Measurements from ENCODE around the gene SOST. TPM values are rescaled to one million over a fixed set of nuclear protein-coding genes. Genes with fewer than 3 reads are reported as not detected.

SOST gene
- total RNA-seq, 2 experiments from 2014 or later, result not detected

GRCh38 chr17:43778337-43779144 is 19.9 kb upstream of the SOST start, which contains the start of gene DUSP3:
TSS of gene DUSP3 (minus strand) at chr17:43778977. CDS start at chr17:43778924, 53 bp downstream.
- ChIA-PET CTCF (interaction anchor here (1.0 to 2.2 kb wide), 5 partner anchors 12 to 102 kb away, joined by 3 to 7 read pairs (median 3); no protein-coding TSS in a partner anchor), POLR2A (interaction anchor here (0.5 kb wide), 1 partner anchor 92 kb away, joined by 6 read pairs; no protein-coding TSS in a partner anchor)

- ChIA-PET POLR2A (no interaction called here), CTCF (interaction anchor here (0.6 to 2.4 kb wide), 5 partner anchors 8 to 80 kb away, joined by 3 to 8 read pairs (median 4); no protein-coding TSS in a partner anchor)
Observed at GRCh38 chr17:43774304-43775250, 16.0 kb upstream of the SOST start.

GRCh38 chr17:43772877-43773648 is 14.5 kb upstream of the SOST start:
- CTCF ChIA-PET, result interaction anchor here (0.7 to 2.4 kb wide), 4 partner anchors 10 to 1920 kb away, joined by 3 to 7 read pairs (median 4); no protein-coding TSS in a partner anchor

GRCh38 chr17:43771463-43771862 is 12.9 kb upstream of the SOST start:
- POLR2A ChIA-PET, result no interaction called here
- CTCF ChIA-PET, result interaction anchor here (0.7 kb wide), 1 partner anchor 75 kb away, joined by 3 read pairs; no protein-coding TSS in a partner anchor

More at GRCh38 chr17:43772877-43773648, 14.5 kb upstream of the SOST start:
- POLR2A ChIA-PET, result no interaction called here

GRCh38 chr17:43770957-43771356 is 12.4 kb upstream of the SOST start:
- CTCF ChIA-PET, result no interaction called here
- POLR2A ChIA-PET, result no interaction called here

- ChIA-PET POLR2A (no interaction called here), CTCF (no interaction called here)
Observed at GRCh38 chr17:43769859-43770258, 11.3 kb upstream of the SOST start.

GRCh38 chr17:43769426-43769825 is 10.8 kb upstream of the SOST start:
- CTCF ChIA-PET, result no interaction called here
- POLR2A ChIA-PET, result no interaction called here

- POLR2A ChIA-PET, result no interaction called here
- CTCF ChIA-PET, result no interaction called here
Observed at GRCh38 chr17:43768943-43769342, 10.4 kb upstream of the SOST start.

GRCh38 chr17:43768382-43768781 is 9.8 kb upstream of the SOST start:
- ChIA-PET CTCF (interaction anchor here (1.5 to 3.7 kb wide), 2 partner anchors 75 to 79 kb away, joined by 4 to 25 read pairs; no protein-coding TSS in a partner anchor), POLR2A (no interaction called here)

- ChIA-PET CTCF (interaction anchor here (0.6 to 3.7 kb wide), 7 partner anchors 10 to 198 kb away, joined by 3 to 25 read pairs (median 4); partner anchors contain the start of gene DUSP3), POLR2A (no interaction called here)
Observed at GRCh38 chr17:43767713-43768059, 9.1 kb upstream of the SOST start.

- ChIA-PET POLR2A (no interaction called here), CTCF (interaction anchor here (0.6 to 3.7 kb wide), 10 partner anchors 8 to 197 kb away, joined by 3 to 25 read pairs (median 4); partner anchors contain the start of gene DUSP3)
Observed at GRCh38 chr17:43767053-43767712, 8.6 kb upstream of the SOST start.

- CTCF ChIA-PET, result interaction anchor here (0.7 to 3.7 kb wide), 18 partner anchors 8 to 743 kb away, joined by 3 to 25 read pairs (median 4); partner anchors contain the start of genes CD300LG, CFAP97D1 and DUSP3
- POLR2A ChIA-PET, result interaction anchor here (0.6 kb wide), 1 partner anchor 241 kb away, joined by 3 read pairs; no protein-coding TSS in a partner anchor
Observed at GRCh38 chr17:43766413-43767052, 7.9 kb upstream of the SOST start.

- CTCF ChIA-PET, result interaction anchor here (0.6 to 13.2 kb wide), 19 partner anchors 10 to 1756 kb away, joined by 3 to 187 read pairs (median 4); partner anchors contain the start of gene DUSP3
- POLR2A ChIA-PET, result interaction anchor here (0.6 kb wide), 1 partner anchor 19 kb away, joined by 4 read pairs; no protein-coding TSS in a partner anchor
Observed at GRCh38 chr17:43760254-43760852, 1.8 kb upstream of the SOST start.

- ChIA-PET POLR2A (no interaction called here), CTCF (interaction anchor here (1.1 to 13.2 kb wide), 13 partner anchors 9 to 188 kb away, joined by 3 to 187 read pairs (median 4); no protein-coding TSS in a partner anchor)
Observed at GRCh38 chr17:43759836-43760235, 1.2 kb upstream of the SOST start.

GRCh38 chr17:43758086-43758485 is 505 bp downstream of the SOST start:
- ChIA-PET CTCF (interaction anchor here (0.6 to 13.2 kb wide), 5 partner anchors 41 to 181 kb away, joined by 3 to 187 read pairs (median 3); no protein-coding TSS in a partner anchor), POLR2A (no interaction called here)

GRCh38 chr17:43757171-43757660 is 1.4 kb downstream of the SOST start:
- POLR2A ChIA-PET, result no interaction called here
- CTCF ChIA-PET, result interaction anchor here (1.2 to 13.2 kb wide), 2 partner anchors 40 to 62 kb away, joined by 3 to 187 read pairs; no protein-coding TSS in a partner anchor

- ChIA-PET POLR2A (no interaction called here), CTCF (interaction anchor here (1.5 to 13.2 kb wide), 2 partner anchors 11 to 61 kb away, joined by 4 to 187 read pairs; no protein-coding TSS in a partner anchor)
Observed at GRCh38 chr17:43756201-43756600, 2.4 kb downstream of the SOST start.

Measured in activated CD8-positive, alpha-beta memory T cell treated with anti-CD3 and anti-CD28 coated beads for 36 hours (primary cell).